ENCODE data around the gene GPC5. TPM values are rescaled to one million over a fixed set of nuclear protein-coding genes. Genes with fewer than 3 reads are reported as not detected.

The GPC5 gene
- total and polyA plus RNA-seq, 3 donors from 2014 or later, result 11.5 to 81.8 (median 52.1) TPM

DNA sequence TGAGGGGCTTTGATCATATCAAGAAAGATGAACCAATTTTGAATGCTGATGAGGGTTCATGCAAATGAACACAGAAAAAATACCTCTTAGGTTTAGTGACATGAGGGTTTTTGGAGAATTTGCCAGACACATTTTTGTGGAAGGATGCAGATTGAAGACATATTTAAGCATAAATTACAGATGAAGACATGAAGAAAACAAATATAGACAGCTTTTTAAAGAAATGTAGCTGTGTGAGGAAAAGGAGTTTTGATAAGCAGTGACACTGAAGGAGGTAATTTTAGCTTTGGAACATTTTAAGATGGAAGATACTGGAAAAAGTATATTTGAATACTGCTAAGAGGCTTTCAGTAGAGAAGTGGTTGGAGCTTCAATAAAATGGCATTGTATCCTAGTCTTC lies 1017.4 kb downstream of the GPC5 start:
- no peak for DNase-seq

DNA sequence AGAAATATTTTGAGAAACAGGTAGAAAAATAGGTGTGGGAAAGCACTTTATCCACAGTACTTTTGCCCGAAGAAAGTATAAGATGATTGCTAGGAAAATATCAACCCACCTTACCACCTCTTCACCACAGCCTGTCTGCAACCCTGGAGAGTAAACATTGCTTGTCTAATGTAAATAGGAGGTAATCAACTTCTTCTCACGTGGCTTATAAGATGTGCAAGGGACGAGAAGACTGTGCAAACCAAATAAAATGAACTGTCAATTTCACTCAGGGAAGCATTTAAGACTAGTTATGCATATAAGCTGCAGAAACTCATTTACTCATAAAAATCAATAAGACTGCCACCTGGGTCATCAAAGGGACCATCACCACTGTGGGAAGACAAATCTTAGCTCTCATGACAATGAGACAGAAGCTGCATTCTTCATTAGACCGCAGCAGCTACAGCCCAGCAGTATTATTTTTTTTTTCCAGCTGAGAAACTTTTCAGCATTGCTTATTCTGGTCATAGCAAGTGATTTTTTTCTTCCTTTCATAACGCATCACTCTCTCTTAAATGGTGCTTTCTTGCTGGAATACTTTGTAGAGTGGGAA lies 1020.5 kb downstream of the GPC5 start:
- TF ChIP-seq, protein P1, sequence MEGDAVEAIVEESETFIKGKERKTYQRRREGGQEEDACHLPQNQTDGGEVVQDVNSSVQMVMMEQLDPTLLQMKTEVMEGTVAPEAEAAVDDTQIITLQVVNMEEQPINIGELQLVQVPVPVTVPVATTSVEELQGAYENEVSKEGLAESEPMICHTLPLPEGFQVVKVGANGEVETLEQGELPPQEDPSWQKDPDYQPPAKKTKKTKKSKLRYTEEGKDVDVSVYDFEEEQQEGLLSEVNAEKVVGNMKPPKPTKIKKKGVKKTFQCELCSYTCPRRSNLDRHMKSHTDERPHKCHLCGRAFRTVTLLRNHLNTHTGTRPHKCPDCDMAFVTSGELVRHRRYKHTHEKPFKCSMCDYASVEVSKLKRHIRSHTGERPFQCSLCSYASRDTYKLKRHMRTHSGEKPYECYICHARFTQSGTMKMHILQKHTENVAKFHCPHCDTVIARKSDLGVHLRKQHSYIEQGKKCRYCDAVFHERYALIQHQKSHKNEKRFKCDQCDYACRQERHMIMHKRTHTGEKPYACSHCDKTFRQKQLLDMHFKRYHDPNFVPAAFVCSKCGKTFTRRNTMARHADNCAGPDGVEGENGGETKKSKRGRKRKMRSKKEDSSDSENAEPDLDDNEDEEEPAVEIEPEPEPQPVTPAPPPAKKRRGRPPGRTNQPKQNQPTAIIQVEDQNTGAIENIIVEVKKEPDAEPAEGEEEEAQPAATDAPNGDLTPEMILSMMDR (IDR thresholded peaks at IDR 0.05), result no peak
- intact Hi-C loops (cut with DNase I; ENCODE audit: low total_unique reads), result no loop called here
- no peaks in the 10 kb centered on the region for H3K36me3 ChIP-seq (ENCODE audit: low read depth, missing control alignments)
- 71 to 73% methylated on average over 5 of the region's 5 CpGs for WGBS, 2 donors
- H3K4me3 ChIP-seq, result no peak overlapping the region
- DNase-seq, result no peak
- no peaks in the 10 kb centered on the region for H3K4me1 ChIP-seq
- H3K27me3 ChIP-seq, result no peaks in the 10 kb centered on the region
- no peak overlapping the region for H3K27ac ChIP-seq
- H3K9me3 ChIP-seq, result no peaks in the 10 kb centered on the region

More for the DNA sequence above, 1017.4 kb downstream of the GPC5 start:
- no peaks in the 10 kb centered on the region for H3K4me1 ChIP-seq
- intact Hi-C loops (cut with DNase I; ENCODE audit: low total_unique reads), result no loop called here
- no peaks in the 10 kb centered on the region for H3K9me3 ChIP-seq
- no peak for TF ChIP-seq POLR2A (IDR thresholded peaks at IDR 0.05)
- TF ChIP-seq, protein P1 (IDR thresholded peaks at IDR 0.05), result no peak
- no peaks in the 10 kb centered on the region for H3K27me3 ChIP-seq
- H3K4me3 ChIP-seq, result no peak overlapping the region
- H3K36me3 ChIP-seq (ENCODE audit: low read depth, missing control alignments), result no peaks in the 10 kb centered on the region
- no peak overlapping the region for H3K27ac ChIP-seq

DNA sequence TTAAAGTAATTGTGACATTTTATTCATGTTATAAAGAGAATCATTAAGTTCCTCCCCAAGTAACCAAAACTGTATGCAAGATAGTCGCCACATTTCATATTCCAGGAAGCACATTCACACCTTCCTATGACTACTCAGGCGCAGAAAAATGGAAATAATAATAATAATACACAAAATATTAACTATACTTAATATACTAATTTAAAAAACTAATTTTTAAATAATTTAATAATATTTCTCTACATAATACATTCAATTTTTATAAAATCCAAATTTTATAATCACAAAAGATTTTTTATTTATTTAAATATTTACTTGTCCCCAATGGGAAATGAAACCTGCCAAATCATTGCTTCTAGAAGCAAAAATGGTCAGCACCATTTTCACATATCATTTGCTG lies 1030.8 kb downstream of the GPC5 start:
- H3K4me3 ChIP-seq, result no peak overlapping the region
- no peaks in the 10 kb centered on the region for H3K9me3 ChIP-seq
- no peak for DNase-seq
- no peak for TF ChIP-seq POLR2A (IDR thresholded peaks at IDR 0.05)
- TF ChIP-seq, protein P1 (IDR thresholded peaks at IDR 0.05), result no peak
- H3K27me3 ChIP-seq, result no peaks in the 10 kb centered on the region
- H3K36me3 ChIP-seq (ENCODE audit: low read depth, missing control alignments), result no peaks in the 10 kb centered on the region
- intact Hi-C loops (cut with DNase I; ENCODE audit: low total_unique reads), result no loop called here
- 94 to 96% methylated on average over 2 of the region's 2 CpGs for whole genome bisulfite sequencing, 2 donors
- no peaks in the 10 kb centered on the region for H3K4me1 ChIP-seq
- H3K27ac ChIP-seq, result no peak overlapping the region

DNA sequence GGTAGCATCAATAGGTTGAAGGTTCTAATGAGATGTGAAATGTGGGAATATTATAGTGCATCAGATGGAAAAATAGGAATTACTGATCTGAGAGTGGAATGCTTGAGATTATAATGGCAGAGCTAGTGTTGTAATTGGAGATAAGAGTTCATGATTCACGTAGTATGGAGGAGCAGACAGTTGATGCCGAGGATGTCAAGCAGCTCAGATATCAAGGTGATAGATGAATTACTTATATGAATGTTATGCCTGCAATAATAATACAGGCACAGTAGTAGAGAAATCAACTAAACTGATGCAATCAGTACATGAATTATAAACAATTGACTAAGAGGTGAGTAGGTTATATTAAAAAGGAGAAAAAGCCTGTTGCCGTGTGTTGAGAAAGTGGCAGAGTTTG lies 1035.0 kb downstream of the GPC5 start:
- no peaks in the 10 kb centered on the region for H3K36me3 ChIP-seq (ENCODE audit: low read depth, missing control alignments)
- no peak for DNase-seq
- intact Hi-C loops (cut with DNase I; ENCODE audit: low total_unique reads), result no loop called here
- no peak overlapping the region for H3K4me3 ChIP-seq
- H3K27me3 ChIP-seq, result no peaks in the 10 kb centered on the region
- TF ChIP-seq POLR2A (IDR thresholded peaks at IDR 0.05), result no peak
- TF ChIP-seq, protein P1 (IDR thresholded peaks at IDR 0.05), result no peak
- WGBS, 2 donors, result 62 to 91% methylated on average over 3 of the region's 3 CpGs
- H3K9me3 ChIP-seq, result no peaks in the 10 kb centered on the region
- no peaks in the 10 kb centered on the region for H3K4me1 ChIP-seq
- H3K27ac ChIP-seq, result no peak overlapping the region

DNA sequence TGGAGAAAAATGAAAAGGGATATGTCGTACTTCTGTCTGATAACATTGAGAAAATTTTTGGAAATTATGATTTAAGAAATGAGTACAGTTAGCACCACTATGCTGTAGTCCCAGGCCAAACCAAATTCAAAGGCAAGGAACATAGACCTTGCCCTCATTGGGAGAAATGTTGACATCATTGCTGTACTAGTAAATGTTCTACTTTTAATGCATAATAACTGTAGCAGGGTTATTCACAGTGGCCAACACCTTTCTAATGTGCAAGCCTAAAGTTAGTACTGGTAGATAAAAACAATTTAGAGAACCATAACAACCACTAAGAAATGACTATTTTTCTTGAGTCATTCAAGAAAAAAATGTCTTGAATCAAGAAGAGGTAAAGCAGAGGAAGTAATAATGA lies 1035.5 kb downstream of the GPC5 start:
- H3K9me3 ChIP-seq, result no peaks in the 10 kb centered on the region
- intact Hi-C loops (cut with DNase I; ENCODE audit: low total_unique reads), result no loop called here
- WGBS, 2 donors, result 84 to 95% methylated on average over 1 of the region's 1 CpG
- TF ChIP-seq POLR2A (IDR thresholded peaks at IDR 0.05), result no peak
- no peak for DNase-seq
- no peaks in the 10 kb centered on the region for H3K36me3 ChIP-seq (ENCODE audit: low read depth, missing control alignments)
- H3K4me3 ChIP-seq, result no peak overlapping the region
- H3K27ac ChIP-seq, result no peak overlapping the region
- H3K27me3 ChIP-seq, result no peaks in the 10 kb centered on the region
- no peaks in the 10 kb centered on the region for H3K4me1 ChIP-seq

Data from testis (tissue), 3 donors.